Hair follicle dermal papilla cell (primary cell): ENCODE data around the gene MTHFS. TPM values are rescaled to one million over a fixed set of nuclear protein-coding genes. Genes with fewer than 3 reads are reported as not detected.

Experiments used
- small RNA-seq: library from RNA; depleted of rRNA; stranded (forward); fragments of <200 nt; gene quantifications from one replicate; pipeline ENCODE3, GENCODE V24; 2012
- total RNA-seq: library from RNA; depleted of rRNA; stranded (reverse); fragments of >200 nt; gene quantifications from 2 replicates; pipeline ENCODE4 v1.2.3, GENCODE V29; 2012

Gene MTHFS
- 9.6 and 10.7 TPM in 2 replicates for total RNA-seq

GRCh38 chr15:79896634-79897379 is at the start of gene MTHFS:
TSS of gene MTHFS (minus strand) at chr15:79897014. CDS start at chr15:79896988, 26 bp downstream.

Small RNA genes lying within 50 kb of the gene (small RNA-seq; reads per million reads assigned to genes)
- gene RNU6-667P = not detected

Other genes starting within 250 kb of the MTHFS start
- not detected in 2 replicates for gene BCL2A1, start 74.2 kb upstream of the MTHFS start, total RNA-seq
- 148 TPM in 2 replicates for gene ZFAND6, start 162.7 kb upstream of the MTHFS start, total RNA-seq